ENCODE data around the gene FABP3. TPM values are rescaled to one million over a fixed set of nuclear protein-coding genes. Genes with fewer than 3 reads are reported as not detected.
A peak's percentile ranks its signal among the peaks of the same experiment; 100 is the strongest.

The FABP3 gene
- total RNA-seq, 4 donors from 2014 or later, result 2.3 to 6.6 (median 5.4) TPM; not detected in 1

GRCh38 chr1:31370021-31370420 lies 2.9 kb downstream of the FABP3 start:
- no peak for DNase-seq
- no peak overlapping the region for H3K4me3 ChIP-seq (replicated peaks in 1 of 3)
- 77 to 89% methylated on average over 2 of the region's 2 CpGs for WGBS, 2 donors
- TF ChIP-seq CTCF (IDR thresholded peaks at IDR 0.05), result no peak
- no peak for TF ChIP-seq POLR2A (IDR thresholded peaks at IDR 0.05)
- peaks cover 54 to 82% of the 10 kb centered on the region in 2 donors for H3K4me1 ChIP-seq
- H3K27me3 ChIP-seq, result no peaks in the 10 kb centered on the region
- H3K36me3 ChIP-seq, result no peaks in the 10 kb centered on the region
- intact Hi-C loops (cut with DNase I), result no loop called here
- peak overlapping the region; percentile 87 to 99 (median 96) for H3K27ac ChIP-seq
- no peaks in the 10 kb centered on the region for H3K9me3 ChIP-seq

- Histone ChIP-seq H3K9me3 (no peaks in the 10 kb centered on the region), H3K36me3 (no peaks in the 10 kb centered on the region), H3K27me3 (no peaks in the 10 kb centered on the region), H3K4me3 (replicated peaks in 1 of 3) (no peak overlapping the region), H3K27ac (peak overlapping the region; percentile 87 to 99 (median 96)), H3K4me1 (peaks cover 52 to 81% of the 10 kb centered on the region in 2 donors)
- TF ChIP-seq CTCF (IDR thresholded peaks at IDR 0.05), result no peak
- peak in 1 of 2 donors; percentile 73 for TF ChIP-seq POLR2A (IDR thresholded peaks at IDR 0.05)
- intact Hi-C loops (cut with DNase I), result no loop called here
- DNase-seq, result peak; percentile 85 to 89
- 21 to 57% methylated on average over 2 to 3 of the region's 3 CpGs for WGBS, 2 donors
Observed at GRCh38 chr1:31368611-31369107, 4.2 kb downstream of the FABP3 start.

GRCh38 chr1:31366796-31367195 lies 6.1 kb downstream of the FABP3 start:
- no peak for TF ChIP-seq POLR2A (IDR thresholded peaks at IDR 0.05)
- TF ChIP-seq CTCF (IDR thresholded peaks at IDR 0.05), result no peak
- Histone ChIP-seq H3K27me3 (no peaks in the 10 kb centered on the region), H3K36me3 (no peaks in the 10 kb centered on the region), H3K27ac (peak overlapping the region; percentile 87 to 99 (median 96)), H3K4me3 (replicated peaks in 1 of 3) (no peak overlapping the region), H3K9me3 (no peaks in the 10 kb centered on the region), H3K4me1 (peaks cover 46 to 68% of the 10 kb centered on the region in 2 donors)
- intact Hi-C loops (cut with DNase I), result no loop called here
- no peak for DNase-seq
- WGBS, 2 donors, result 85 to 92% methylated on average over 2 of the region's 2 CpGs

GRCh38 chr1:31364561-31365250 lies 8.2 kb downstream of the FABP3 start:
- Histone ChIP-seq H3K36me3 (no peaks in the 10 kb centered on the region), H3K4me3 (replicated peaks in 1 of 3) (no peak overlapping the region), H3K9me3 (no peaks in the 10 kb centered on the region), H3K4me1 (peaks cover 44 to 58% of the 10 kb centered on the region in 2 donors), H3K27me3 (no peaks in the 10 kb centered on the region), H3K27ac (peak overlapping the region; percentile 87 to 99 (median 96))
- DNase-seq, result peak; percentile 86 to 89
- intact Hi-C loops (cut with DNase I), result no loop called here
- peak in 2 of 6 experiments; percentile 8 to 21 for TF ChIP-seq CTCF (IDR thresholded peaks at IDR 0.05)
- peak in 1 of 2 donors; percentile 64 for TF ChIP-seq POLR2A (IDR thresholded peaks at IDR 0.05)
- 31 to 41% methylated on average over 3 of the region's 3 CpGs for WGBS, 2 donors

GRCh38 chr1:31362032-31362431 lies 10.8 kb downstream of the FABP3 start:
- TF ChIP-seq POLR2A (IDR thresholded peaks at IDR 0.05), result no peak
- TF ChIP-seq CTCF (IDR thresholded peaks at IDR 0.05), result no peak
- peak overlapping the region in 2 of 3 donors; percentile 28 to 99 for H3K27ac ChIP-seq
- no peaks in the 10 kb centered on the region for H3K36me3 ChIP-seq
- WGBS, 2 donors, result 94 to 100% methylated on average over 3 of the region's 3 CpGs
- no peak overlapping the region for H3K4me3 ChIP-seq (replicated peaks in 1 of 3)
- no peak for DNase-seq
- intact Hi-C loops (cut with DNase I), result no loop called here
- no peaks in the 10 kb centered on the region for H3K9me3 ChIP-seq
- no peaks in the 10 kb centered on the region for H3K27me3 ChIP-seq
- H3K4me1 ChIP-seq, result peaks cover 26 to 36% of the 10 kb centered on the region in 2 donors
